Stimulated activated CD8-positive, alpha-beta memory T cell treated with anti-CD3 and anti-CD28 coated beads, Interleukin-15, amount 100 ng/mL, for 4 hours (primary cell): ENCODE measurements around the gene SIDT1.

Experiments
- DNase-seq, 2 donors: peaks; one replicate each; pipeline ENCODE4 v3.0.0-alpha.2; 2020; ENCODE audit warnings: low read depth in 2 of 2

SIDT1 gene

GRCh38 chr3:113545594-113545993 lies 13.2 kb downstream of the SIDT1 start:
- no peak for DNase-seq

DNA sequence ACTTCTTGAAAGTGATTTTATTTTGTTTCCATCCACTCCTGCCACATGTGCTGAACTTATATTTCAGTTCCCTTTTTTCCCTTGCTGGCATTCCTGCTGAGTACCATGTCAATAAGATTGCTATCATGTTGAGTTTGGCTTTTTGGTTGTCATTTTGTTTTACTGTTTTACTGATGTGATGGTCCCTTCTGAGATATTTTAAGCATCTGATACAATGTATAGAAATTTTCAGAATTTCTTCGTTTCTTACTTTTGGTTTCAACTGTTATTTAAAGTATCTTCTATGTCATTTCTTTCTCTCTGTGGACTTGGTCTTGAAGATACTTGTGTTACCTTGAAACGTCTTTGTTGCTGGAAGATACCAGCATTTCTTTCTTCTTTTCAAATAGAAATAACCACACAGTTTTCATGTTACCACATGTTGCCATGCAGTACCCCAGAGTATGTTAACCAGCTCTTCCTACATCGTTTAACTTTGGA lies 14.1 kb downstream of the SIDT1 start:
- DNase-seq = no peak

DNA sequence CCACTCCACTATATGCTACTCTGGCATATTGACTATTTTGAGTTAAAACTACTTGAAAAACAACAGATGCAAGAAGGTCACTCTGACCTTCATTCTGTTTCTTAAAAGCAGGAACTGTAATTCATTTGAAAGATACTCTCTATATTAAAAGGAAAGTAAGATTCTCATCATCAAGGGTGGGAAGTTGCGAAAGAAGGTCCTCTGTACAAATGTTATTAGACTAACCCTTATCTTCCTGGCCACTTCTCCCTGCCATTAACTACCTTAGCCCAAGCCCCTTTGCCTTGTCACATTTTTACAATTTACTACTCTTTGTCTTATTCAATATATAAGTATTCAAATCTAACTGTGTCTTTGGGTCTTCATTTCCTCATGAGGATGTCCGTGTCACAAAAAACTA lies 16.1 kb downstream of the SIDT1 start:
- no peak for DNase-seq

- DNase-seq = no peak
Observed at GRCh38 chr3:113551820-113552219, 19.5 kb downstream of the SIDT1 start.

DNA sequence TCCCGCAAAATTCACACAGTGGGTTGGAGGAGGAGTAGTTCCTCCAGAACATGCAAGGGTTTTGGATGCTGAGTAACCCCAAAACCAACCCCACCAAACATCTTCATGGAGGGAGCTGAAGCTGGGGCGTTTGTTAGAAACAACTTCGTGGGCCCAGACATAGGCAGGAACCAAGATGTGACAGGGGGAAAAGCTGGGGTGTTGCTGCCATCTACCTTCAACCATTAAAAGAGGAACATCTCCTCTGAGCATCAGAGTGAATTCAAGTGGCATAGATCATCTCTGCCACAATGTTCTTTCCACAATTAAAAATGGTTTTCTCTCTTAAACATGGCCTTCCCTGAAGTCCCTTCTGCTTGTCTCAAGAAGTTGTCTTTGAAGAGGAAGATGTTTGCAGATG lies 20.5 kb downstream of the SIDT1 start:
- DNase-seq = no peak

- no peak for DNase-seq
Observed at GRCh38 chr3:113555138-113555537, 22.8 kb downstream of the SIDT1 start.

DNA sequence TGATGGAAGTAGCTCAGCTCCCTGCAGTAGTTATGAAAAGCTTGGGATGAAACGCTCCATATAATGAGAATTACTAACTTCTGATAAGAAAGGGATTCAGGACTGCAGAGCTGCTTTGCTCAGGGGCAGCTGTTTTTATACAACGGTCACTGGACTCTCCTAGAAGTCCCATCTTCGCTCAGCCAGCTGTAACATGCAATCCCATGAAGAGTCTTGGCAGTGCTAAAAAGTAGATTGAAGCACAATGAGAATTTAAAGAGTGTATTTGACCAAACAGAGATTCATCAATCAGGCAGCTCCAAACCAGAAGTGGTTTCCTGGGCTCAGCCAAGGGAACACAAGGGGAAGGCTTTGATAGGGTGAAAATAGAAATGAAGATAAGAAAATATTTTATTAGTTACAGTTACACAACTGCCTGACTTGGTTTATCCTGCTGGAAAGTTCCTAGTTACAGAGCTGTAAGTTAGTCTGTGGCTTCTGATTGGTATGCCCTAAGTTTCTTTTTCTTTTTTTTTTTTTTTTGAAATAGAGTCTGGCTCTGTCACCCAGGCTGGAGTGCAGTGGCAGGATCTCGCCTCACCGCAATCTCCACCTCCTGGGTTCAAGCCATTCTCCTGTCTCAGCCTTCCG lies 24.1 kb downstream of the SIDT1 start:
- DNase-seq = no peak

DNA sequence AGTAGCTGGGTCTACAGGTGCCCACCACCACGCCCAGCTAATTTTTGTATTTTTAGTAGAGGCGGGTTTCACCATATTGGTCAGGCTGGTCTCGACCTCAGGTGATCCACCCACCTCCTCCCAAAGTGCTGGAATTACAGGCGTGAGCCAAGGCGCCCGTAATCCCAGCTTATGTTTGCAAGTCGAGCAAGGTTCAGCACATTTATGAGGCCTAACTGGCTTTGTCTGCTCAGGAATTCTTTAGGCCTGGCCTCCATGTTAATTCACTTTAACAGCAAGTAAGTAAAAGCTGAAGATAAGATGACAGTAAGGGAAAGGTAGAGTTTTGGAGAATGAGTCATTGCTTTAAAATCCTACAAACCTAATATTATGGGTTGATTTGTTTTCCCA lies 24.6 kb downstream of the SIDT1 start:
- DNase-seq = no peak

DNA sequence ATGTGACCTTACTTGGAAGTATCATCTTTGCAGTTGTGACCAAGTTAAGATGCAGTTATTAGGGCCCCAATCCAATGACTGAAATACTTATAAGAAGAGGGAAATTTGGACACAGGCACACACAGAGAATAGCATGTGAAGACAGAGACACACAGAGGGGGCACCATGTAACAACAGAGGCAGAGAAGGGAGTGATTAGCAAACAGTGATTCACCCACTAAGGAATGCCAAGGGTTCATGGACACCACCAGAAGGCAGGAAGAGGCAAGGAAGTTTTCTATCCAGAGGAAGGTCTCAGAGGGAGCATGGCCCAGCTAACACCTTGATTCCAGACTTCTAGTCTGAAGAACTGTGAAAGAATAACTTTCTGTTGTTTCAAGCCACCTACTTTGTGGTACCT lies 25.0 kb downstream of the SIDT1 start:
- no peak for DNase-seq

- no peak for DNase-seq
Observed at GRCh38 chr3:113559009-113559408, 26.7 kb downstream of the SIDT1 start.

DNA sequence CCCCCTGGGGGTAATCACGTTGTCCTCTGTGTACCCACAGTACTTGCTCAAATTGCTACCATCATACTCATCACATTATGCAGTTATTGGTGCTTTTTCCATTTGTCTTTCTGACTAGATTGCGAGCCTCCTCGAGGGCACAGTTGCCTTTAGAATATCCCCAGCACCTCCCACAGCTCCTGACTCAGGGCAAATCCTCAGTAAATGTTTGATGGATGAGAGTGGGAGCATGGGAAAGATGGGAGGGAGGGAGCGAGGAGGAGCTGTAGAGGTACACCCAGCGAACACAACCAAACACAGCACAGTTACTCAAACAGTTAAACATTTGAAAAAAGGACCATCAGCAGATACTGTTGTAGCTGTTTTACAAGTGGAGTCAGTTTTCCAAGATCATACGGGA lies 27.9 kb downstream of the SIDT1 start:
- no peak for DNase-seq

- no peak for DNase-seq
Observed at GRCh38 chr3:113560831-113561623, 28.7 kb downstream of the SIDT1 start.

DNA sequence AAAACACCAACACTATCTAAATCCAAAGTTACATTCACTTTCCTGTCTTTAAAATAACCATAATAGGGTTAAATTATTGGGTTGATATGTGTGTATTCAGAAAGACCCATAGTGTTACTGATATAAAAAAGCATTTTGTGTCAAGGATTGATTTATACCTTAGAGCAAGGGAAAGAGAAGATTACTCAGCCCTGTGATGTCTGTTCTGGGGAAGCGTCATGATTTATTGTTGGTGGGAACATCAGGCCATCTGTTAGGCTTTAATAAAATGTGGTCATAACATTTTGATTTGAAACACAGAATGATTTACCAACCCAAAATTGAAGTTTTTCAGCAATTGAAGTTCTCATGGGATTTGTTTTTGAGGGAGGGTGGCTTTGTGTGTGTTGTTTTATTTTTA lies 33.2 kb downstream of the SIDT1 start:
- no peak for DNase-seq

DNA sequence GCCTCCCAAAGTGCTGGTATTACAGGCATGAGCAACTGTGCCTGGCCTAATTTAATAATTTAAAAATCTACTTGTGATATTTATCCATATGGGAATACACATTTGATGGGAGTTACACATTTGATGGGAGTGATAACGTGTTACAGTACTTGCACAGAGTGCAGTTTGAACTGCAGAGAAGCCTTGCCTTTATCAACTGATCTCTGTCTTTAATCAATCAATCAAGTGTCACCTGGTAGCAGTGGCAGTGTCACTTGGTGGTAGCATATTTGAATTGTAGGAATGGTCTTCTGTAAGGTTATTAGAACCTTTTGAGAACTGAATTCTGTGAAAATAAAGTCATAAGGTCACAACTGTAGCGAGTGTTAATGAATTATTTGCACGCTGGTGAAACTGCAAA lies 37.8 kb downstream of the SIDT1 start:
- DNase-seq = no peak

DNA sequence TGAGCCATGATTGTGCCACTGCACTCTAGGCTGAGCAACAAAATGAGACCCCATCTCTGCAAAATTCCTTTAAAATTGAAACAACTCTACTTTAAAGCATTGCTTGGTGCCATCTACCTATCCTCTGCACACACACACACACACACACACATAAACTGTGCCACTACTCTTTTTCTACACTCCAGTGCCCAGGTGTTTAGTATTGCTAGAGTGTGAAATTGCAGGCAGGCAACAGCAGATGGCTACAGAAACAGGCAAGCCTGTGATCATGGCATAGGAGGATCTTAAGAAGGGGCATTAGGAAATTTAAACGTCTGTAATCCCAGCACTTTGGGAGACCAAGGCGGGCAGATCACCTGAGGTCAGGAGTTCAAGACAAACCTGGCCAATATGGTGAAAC lies 39.0 kb downstream of the SIDT1 start:
- DNase-seq = no peak

DNA sequence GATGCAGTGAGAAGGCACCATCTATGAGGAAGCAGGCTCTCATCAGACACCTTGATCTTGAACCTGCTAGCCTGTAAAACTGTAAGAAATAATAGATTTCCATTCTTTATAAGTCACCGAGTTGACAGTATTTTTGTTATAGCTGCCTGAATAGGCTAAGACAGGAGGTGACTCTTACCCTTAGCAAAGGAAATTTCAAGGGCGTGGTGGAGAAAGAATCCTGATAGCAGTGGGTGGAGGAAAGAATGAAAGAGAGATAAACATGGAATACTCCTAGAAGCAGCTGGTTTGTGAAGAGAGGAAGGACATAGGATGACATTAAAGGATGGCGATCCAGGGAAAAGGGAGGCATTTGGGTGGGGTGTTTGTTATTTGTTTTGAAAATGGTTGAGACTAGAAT lies 41.4 kb downstream of the SIDT1 start:
- no peak for DNase-seq

- DNase-seq = no peak
Observed at GRCh38 chr3:113574213-113574612, 41.9 kb downstream of the SIDT1 start.

- DNase-seq = no peak
Observed at GRCh38 chr3:113575206-113575605, 42.9 kb downstream of the SIDT1 start.

DNA sequence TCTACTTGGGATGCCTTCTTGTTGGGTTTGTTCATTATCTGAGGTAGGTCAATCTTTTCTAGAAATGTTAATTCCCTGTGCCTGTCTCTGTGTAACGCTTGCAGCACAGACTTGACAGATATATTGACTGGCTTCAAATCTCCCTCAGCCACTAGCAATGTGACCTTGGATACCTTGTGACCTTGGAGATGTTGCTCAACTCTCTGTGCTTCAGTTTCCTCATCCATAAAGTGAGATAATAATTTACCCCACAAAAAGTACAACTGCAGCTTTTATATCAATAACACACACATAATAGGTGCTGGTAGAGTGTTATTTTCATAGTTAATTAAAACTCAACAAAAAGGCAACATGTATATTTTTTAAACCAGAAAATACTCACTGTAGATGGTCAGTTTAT lies 52.9 kb downstream of the SIDT1 start:
- no peak for DNase-seq

DNA sequence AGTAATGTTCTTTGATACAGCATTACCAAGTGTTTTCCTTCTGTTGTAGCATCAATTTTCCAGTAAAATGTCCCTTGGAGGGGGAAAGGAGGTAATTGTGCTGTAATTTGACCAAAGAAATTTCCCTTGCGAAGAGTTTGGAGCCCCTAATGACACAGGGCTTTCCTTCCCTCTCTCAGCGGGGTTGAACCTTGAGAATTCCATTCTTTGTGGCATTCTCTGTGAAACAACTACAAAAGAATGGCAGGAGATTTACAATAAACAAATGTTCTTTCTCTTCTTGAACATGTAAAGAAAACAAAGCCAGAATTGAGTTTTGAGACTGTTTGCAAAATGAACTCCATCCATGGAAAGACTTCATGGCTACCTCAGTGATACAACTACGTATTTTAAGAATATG lies 53.4 kb downstream of the SIDT1 start:
- no peak for DNase-seq

DNA sequence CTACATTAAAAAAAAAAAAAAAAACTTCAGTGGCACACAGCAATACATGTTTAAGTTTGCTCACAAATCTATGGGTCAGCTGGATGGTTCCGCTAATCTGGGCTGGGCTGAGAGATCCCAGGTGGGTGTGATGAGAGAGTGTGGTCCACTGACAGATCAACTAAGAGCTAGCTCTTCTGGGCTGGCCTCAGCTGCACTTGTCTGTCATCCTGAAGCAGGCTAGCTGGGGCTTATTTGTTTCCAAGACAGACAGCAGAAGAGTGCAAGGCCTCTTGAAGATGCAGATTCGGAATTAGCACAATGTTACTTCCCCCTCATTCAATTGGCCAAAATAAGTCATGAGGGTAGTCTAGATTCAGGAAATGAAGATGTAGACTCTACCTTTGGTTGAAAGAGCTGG lies 56.5 kb downstream of the SIDT1 start:
- DNase-seq = no peak

DNA sequence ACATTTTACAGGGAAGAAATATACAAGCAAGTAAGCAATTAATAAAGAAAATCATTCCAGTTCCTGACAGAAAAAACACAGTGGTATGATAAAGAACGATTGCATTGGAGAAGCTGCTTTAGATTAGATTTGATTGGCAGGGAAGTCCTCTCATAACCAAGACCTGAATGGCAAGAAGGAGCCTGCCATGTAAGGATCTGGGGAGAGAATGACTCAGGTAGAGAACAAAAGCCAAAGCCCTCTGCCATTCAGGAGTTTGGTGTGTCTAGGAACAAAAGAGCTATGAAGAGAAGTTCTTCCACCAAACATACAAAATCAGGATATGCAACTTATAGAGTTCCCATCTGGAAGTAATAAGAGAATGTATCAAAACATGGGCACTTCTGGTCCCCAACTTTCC lies 57.6 kb downstream of the SIDT1 start:
- no peak for DNase-seq

- no peak for DNase-seq
Observed at GRCh38 chr3:113590983-113591382, 58.6 kb downstream of the SIDT1 start.

- DNase-seq = no peak
Observed at GRCh38 chr3:113594066-113594465, 61.7 kb downstream of the SIDT1 start.
